Heart right ventricle (tissue), 16 donors: ENCODE data around the gene ACTN3. TPM values are rescaled to one million over a fixed set of nuclear protein-coding genes. Genes with fewer than 3 reads are reported as not detected.

Source experiments
- ATAC-seq, 8 donors: fragments of 200-7000 bp; cut with Tn5 transposase; one replicate each; pipeline ENCODE4 v1.9.1; 2020; ENCODE audit warnings: mild to moderate bottlenecking in 8 of 8, moderate library complexity in 8 of 8, moderate number of reproducible peaks in 1 of 8
- DNase-seq, 2 donors: peaks; one replicate each; pipeline ENCODE4 v3.0.0-alpha.2; 2020
- H3K27ac ChIP-seq, 10 donors: fragments of 200-600 bp; sonication (generic) in 2 of 10; one replicate each; pipeline versions ENCODE4 v1.5.0 to v1.8.0; 2020 to 2022; ENCODE audit warnings: mild to moderate bottlenecking in 3 of 10
- H3K27me3 ChIP-seq, 7 donors: fragments of 200-600 bp; one replicate each; pipeline ENCODE4 v1.8.0; 2021 to 2022; ENCODE audit warnings: mild to moderate bottlenecking in 2 of 7
- H3K36me3 ChIP-seq, 9 donors: fragments of 200-600 bp; sonication (generic) in 1 of 9; one replicate each; pipeline versions ENCODE4 v1.5.0 to v1.8.0; 2020 to 2022; ENCODE audit warnings: mild to moderate bottlenecking in 2 of 9
- H3K4me1 ChIP-seq, 9 donors: fragments of 200-600 bp; sonication (generic) in 1 of 9; one replicate each; pipeline versions ENCODE4 v1.5.0 to v1.8.0; 2020 to 2022; ENCODE audit warnings: mild to moderate bottlenecking in 4 of 9
- H3K4me3 ChIP-seq, 10 donors: fragments of 200-600 bp; sonication (generic) in 2 of 10; one replicate each; pipeline versions ENCODE4 v1.5.0 to v1.8.0; 2020 to 2022; ENCODE audit warnings: mild to moderate bottlenecking in 7 of 10, moderate library complexity in 2 of 10
- H3K9me3 ChIP-seq, 11 donors: fragments of 200-600 bp in 10 of 11; sonication (generic) in 2 of 11; one replicate each; pipeline versions ENCODE4 v1.5.0 to v1.8.0; 2013 to 2022; ENCODE audit warnings: mild to moderate bottlenecking in 2 of 11, control low read depth in 1 of 11, moderate library complexity in 1 of 11
- WGBS, 2 donors: extraction: QIAGEN DNeasy Blood & Tissue Kit; methylation state at CpG; one replicate each; pipeline ENCODE4 v1.1.7; 2013; ENCODE audit warnings: inconsistent platforms in 1 of 2; 5-methylcytosine and 5-hydroxymethylcytosine counted together
- intact Hi-C, 10 donors: fragments of 100-400 bp; cut with DNase I; formaldehyde crosslinking; loops; one replicate each; pipeline versions ENCODE4 v1.11.1 to v1.14.2; 2022
- polyA plus RNA-seq, 2 donors: library from polyadenylated mRNA; stranded (reverse); fragments of 200-250 nt; gene quantifications; one replicate each; pipeline ENCODE4 v1.2.3, GENCODE V29; 2013
- total RNA-seq, 10 donors: library from RNA; stranded (reverse); fragmentation: NEBNext Ultra II Directional in 3 of 10; extraction: Animal tissue kit (Norgen Biotek cat#: 25700) in 3 of 10; gene quantifications; one replicate each; pipeline versions ENCODE4 v1.2.1 to v1.2.4, GENCODE V29; 2021 to 2023
- TF ChIP-seq, protein P1 (sequence below), 9 donors: fragments of 200-600 bp; sonication (generic) in 2 of 9; IDR thresholded peaks; one replicate each; pipeline versions ENCODE4 v1.5.0 to v1.8.0; 2021 to 2022; ENCODE audit warnings: antibody characterized with exemption in 9 of 9, mild to moderate bottlenecking in 5 of 9, moderate library complexity in 1 of 9
- donor health status: Arrhythmogenic right ventricular cardiomyopathy.
- donor health status: ischemic (EF 13 %, LVEDD 7.1; RV severe dilation, severe dysfunction).
- donor health status: healthy with polysubstance abuse.
- donor health status: DM: no; HTN: yes; CAD: no.
- donor health status: DM: no; HTN: no; CAD: no.
- donor health status: ischemic (EF 25% LVEDD 6.9; RV normal size, moderate dysfunction).
- donor health status: ischemic (EF 25% LVEDD 5.7; RV mildly dilated, moderate dysfunction).
- donor health status: healthy.
- donor health status: DM: yes; HTN: yes; CAD: no.
- donor health status: Ischemic cardiomyopathy.
- donor health status: ischemic (EF 35%, LVEDD 5.7; RV mildly dilated, moderate dysfunction).
- donor health status: nonischemic (EF 11% LVEDD 7.7; RV severe dilation, severe dysfunction).
- donor health status: DM: yes; HTN: yes; CAD: no.
- donor health status: PGD.
- donor health status: ischemic (EF 29% LVEDD 5.4; RV normal size, mild dysfunction).
- donor health status: nonischemic (EF 23%, LVEDD 6.1; RV moderate dilation, normal function).

The ACTN3 gene
- total and polyA plus RNA-seq, 12 donors, result 0.03 to 0.24 TPM; not detected in 10

DNA sequence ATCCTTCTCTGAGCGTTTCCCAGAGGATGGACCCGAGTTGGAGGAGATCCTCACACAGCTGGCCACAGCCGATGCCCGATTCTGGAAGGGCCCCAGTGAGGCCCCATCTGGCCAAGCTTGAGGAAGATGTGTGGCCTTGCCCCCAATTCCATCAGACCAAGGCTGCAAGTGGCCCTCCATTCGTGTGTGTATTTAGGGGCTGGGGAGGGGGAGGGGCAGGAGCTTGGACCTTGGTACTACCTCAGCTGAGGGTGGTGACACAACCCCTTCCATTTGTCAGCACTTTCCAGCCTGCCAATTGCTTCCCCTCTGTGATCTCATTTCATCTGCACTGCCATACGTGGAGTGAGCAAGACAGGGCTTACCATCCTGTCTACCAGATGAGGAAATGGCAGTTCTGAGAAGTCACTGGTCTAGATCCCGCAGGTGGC, 37.6 kb upstream of the ACTN3 start:
- peaks cover 0 to 23% (median 13%) of the 10 kb centered on the region in 9 donors for H3K4me1 ChIP-seq
- no peaks in the 10 kb centered on the region for H3K9me3 ChIP-seq
- intact Hi-C loops, result no loop called here
- peak overlapping the region in 1 of 10 donors; percentile 47 for H3K27ac ChIP-seq
- ATAC-seq, result peak in 3 of 8 donors; percentile 25 to 42 (median 31)
- no peak for DNase-seq
- 48 to 58% methylated on average over 7 of the region's 7 CpGs for WGBS, 2 donors
- peaks cover 0 to 38% (median 0%) of the 10 kb centered on the region in 9 donors for H3K36me3 ChIP-seq
- H3K27me3 ChIP-seq, result no peaks in the 10 kb centered on the region
- TF ChIP-seq, protein P1, sequence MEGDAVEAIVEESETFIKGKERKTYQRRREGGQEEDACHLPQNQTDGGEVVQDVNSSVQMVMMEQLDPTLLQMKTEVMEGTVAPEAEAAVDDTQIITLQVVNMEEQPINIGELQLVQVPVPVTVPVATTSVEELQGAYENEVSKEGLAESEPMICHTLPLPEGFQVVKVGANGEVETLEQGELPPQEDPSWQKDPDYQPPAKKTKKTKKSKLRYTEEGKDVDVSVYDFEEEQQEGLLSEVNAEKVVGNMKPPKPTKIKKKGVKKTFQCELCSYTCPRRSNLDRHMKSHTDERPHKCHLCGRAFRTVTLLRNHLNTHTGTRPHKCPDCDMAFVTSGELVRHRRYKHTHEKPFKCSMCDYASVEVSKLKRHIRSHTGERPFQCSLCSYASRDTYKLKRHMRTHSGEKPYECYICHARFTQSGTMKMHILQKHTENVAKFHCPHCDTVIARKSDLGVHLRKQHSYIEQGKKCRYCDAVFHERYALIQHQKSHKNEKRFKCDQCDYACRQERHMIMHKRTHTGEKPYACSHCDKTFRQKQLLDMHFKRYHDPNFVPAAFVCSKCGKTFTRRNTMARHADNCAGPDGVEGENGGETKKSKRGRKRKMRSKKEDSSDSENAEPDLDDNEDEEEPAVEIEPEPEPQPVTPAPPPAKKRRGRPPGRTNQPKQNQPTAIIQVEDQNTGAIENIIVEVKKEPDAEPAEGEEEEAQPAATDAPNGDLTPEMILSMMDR (IDR thresholded peaks at IDR 0.05), result no peak
- H3K4me3 ChIP-seq, result no peak overlapping the region

DNA sequence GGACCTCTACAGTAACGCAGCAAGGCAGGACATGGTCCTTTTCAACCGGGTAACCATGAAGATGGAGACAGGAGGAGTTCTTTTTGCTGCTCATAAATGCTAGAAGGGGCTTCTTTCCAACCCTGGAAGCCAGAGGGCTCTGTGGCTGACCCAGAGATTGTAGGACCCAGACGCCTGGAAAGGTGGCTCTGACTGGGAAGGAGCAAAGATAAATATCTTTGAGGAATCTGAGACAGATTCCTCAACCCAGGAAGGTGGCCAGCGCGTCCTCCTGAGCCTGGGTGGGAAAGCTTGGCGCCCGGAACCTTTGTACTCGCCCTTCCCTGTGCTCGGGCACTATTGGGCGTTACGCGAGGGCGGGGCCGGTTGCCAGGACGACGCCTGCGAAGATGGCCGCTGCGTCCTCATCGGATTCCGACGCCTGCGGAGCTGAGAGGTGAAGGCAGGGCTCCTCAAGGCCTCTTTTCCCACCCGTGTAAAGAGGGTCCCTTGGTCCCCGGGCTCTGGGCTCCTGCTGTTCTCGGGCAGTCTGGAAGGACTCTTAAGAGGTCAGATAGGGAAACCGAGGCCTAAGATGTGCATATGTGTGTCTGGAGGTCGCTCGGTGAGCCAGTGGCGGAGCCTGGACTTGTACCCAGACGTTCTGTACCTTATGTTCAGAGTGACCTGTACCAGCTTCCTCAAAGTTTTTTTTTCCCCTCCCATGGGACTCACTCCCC, 36.3 kb upstream of the ACTN3 start, which contains the start of gene BBS1:
BBS1 (plus strand) TSS at position 365 of the 719 bp plus-strand sequence; CDS start at position 390, 25 bp downstream.
- Histone ChIP-seq H3K4me1 (peaks cover 0 to 23% (median 13%) of the 10 kb centered on the region in 9 donors), H3K27ac (peak within 1 kb of the TSS in 9 of 10 donors; percentile 30 to 79 (median 64)), H3K9me3 (no peaks in the 10 kb centered on the region), H3K27me3 (no peaks in the 10 kb centered on the region), H3K4me3 (peak within 1 kb of the TSS; percentile 63 to 100 (median 79)), H3K36me3 (peaks cover 0 to 38% (median 0%) of the 10 kb centered on the region in 9 donors)
- TF ChIP-seq, protein P1 (IDR thresholded peaks at IDR 0.05), result peak in 3 of 9 donors; percentile 10 to 23 (median 11)
- DNase-seq (peak; percentile 83 to 89), ATAC-seq (peak; percentile 94 to 98 (median 96))
- WGBS, 2 donors, result 1% methylated on average over 29 to 31 of the region's 31 CpGs
- intact Hi-C loops, result loop anchor here in 1 of 10 donors (1.0 kb wide), 1 partner anchor 36 kb away; the partner anchor contains the start of genes ACTN3 and ZDHHC24

DNA sequence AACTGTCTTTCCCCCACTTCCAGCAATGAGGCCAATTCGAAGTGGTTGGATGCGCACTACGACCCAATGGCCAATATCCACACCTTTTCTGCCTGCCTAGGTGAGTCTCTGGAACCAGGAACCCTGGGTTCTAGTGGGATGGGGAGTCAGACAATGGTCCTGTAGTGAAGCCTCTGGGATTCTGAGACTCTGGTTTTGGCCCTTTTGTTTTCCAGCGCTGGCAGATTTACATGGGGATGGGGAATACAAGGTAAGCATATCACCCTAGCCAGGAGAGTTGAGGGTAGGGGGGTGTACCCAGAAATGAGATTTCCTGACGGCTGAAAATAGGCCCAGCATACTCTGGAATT, 35.7 kb upstream of the ACTN3 start:
- Histone ChIP-seq H3K36me3 (peaks cover 0 to 42% (median 0%) of the 10 kb centered on the region in 9 donors), H3K9me3 (no peaks in the 10 kb centered on the region), H3K4me3 (peak overlapping the region; percentile 63 to 100 (median 79)), H3K4me1 (peaks cover 0 to 23% (median 13%) of the 10 kb centered on the region in 9 donors), H3K27ac (peak overlapping the region in 8 of 10 donors; percentile 30 to 79 (median 61)), H3K27me3 (no peaks in the 10 kb centered on the region)
- WGBS, 2 donors, result 3 to 9% methylated on average over 5 of the region's 5 CpGs
- TF ChIP-seq, protein P1 (IDR thresholded peaks at IDR 0.05), result no peak
- intact Hi-C loops, result loop anchor here in 1 of 10 donors (1.0 kb wide), 1 partner anchor 35 kb away; the partner anchor contains the start of genes ACTN3 and ZDHHC24
- ATAC-seq (no peak), DNase-seq (no peak)

DNA sequence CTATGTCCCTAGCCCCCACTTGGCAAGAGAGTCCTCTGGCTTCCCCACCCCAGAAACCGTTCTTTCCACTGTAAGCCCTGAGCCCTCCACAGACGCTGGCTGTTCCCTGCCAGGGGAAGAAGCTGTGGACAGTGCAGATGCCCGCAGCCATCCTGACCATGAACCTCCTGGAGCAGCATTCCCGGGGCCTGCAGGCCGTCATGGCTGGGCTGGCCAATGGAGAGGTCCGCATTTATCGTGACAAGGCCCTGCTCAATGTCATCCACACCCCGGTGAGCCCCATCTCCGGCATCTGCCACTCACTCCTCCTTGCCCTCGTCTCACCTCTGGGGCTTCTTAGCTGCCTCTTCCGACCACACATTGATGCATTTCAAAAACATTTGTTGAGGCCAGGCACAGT, 23.1 kb upstream of the ACTN3 start:
- TF ChIP-seq, protein P1 (IDR thresholded peaks at IDR 0.05), result no peak
- Histone ChIP-seq H3K36me3 (peaks cover 0 to 92% (median 18%) of the 10 kb centered on the region in 9 donors), H3K9me3 (no peaks in the 10 kb centered on the region), H3K27me3 (no peaks in the 10 kb centered on the region), H3K27ac (peak overlapping the region in 5 of 10 donors; percentile 23 to 69 (median 39)), H3K4me1 (peaks cover 0 to 19% (median 0%) of the 10 kb centered on the region in 9 donors), H3K4me3 (no peak overlapping the region)
- intact Hi-C loops, result no loop called here
- ATAC-seq (peak; percentile 62 to 96 (median 90)), DNase-seq (peak; percentile 50 to 71)
- 39 to 56% methylated on average over 11 of the region's 11 CpGs for WGBS, 2 donors
